HG03280 (cell line): Measurements from ENCODE around the gene SLC22A3.
"Not testable (repeated sequence)": the region's sequence is repeated elsewhere in the genome, so short reads cannot be mapped to it uniquely, and the experiment has no call there.

Experiments
- ATAC-seq: cut with Tn5 transposase; IDR thresholded peaks from one replicate; pipeline ENCODE4 v1.9.1; 2021; ENCODE audit warnings: mild to moderate bottlenecking, moderate library complexity; ENCODE audit not compliant: unreplicated experiment

The SLC22A3 gene

DNA sequence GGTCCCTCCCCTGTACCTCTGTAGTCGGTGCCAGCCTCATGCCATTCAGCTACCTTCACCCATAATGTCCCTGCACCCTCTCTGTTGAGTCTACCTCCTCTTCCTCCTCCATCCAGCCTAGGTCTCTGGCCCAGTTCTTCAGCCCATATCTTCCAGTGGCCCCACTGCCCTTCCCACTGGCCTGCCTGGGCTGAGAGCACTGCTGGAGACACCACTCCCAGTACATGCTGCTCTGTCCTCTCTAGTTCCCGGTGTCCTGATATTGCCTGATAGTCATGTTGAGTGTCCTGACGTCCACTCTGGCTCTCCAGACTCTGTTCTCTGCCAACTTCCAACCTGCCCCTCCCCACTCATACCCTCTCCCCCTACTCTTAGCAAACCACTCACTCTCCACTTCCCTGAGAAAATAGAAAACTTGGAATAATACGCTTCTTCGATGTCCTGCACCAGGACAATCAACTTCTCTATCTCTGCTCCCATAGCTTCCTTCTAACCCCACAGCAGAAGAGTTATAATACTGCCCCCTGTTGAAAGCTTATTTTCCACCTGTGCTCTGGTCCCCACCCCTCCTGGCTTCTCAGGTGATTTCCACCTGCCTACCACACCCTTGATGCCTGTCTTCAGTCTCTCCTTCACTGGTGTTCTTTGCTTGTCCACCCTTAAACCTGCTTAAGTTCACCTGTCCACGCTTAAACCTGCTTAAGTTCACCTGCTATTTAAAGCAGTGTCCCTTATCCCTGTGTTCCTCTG is 19.8 kb downstream of the SLC22A3 start:
- no peak for ATAC-seq

GRCh38 chr6:160368670-160369069 is 20.5 kb downstream of the SLC22A3 start:
- no peak for ATAC-seq

DNA sequence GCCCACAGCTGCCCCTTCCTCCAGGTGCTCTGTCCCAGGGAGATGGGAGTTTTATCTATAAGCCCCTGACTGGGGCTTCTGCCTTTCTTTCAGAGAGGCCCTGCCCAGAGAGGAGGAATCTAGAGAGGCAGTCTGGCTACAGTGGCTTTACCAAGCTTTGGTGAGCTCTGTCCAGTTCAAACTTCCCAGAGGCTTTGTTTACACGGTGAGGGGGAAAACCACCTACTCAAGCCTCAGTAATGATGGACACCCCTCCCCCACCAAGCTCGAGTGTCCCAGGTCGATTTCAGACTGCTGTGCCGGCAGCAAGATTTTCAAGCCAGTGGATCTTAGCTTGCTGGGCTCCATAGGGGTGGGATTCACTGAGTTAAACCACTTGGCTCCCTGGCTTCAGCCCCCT is 25.4 kb downstream of the SLC22A3 start:
- not testable (repeated sequence) for ATAC-seq

DNA sequence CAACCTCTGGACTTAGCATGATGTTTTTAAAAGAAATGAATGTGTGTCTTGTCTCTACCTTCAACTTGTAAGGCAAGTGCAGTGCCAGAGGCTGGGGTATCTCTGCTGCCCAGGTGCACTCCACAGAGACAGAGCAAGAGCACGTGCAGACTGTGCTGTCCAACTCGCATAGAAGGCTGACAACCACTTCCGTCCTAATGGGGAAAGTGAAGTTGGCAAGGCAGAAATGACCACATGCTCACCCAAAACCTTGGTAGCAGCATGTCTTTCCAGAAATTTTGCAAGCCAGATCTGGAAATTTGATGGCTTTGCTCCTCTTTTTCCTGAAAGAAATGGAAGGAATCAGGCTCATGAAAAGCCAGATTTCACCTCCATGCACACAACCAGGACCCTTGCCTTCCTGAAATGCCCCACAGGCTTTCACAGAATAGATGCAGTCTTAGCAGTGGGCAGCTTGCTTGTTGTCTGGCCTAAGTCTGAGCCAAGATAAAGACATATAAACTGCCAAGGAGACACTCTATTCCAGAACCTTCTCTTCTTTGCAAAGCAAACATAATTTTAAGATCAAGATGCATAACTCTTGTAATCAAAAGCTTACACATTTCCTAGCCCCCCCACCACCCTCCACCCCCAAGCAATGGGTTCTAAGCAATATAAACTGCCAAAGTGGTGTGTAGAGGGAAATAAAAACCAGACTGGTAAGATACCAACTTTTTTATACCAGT is 26.8 kb downstream of the SLC22A3 start:
- no peak for ATAC-seq

- ATAC-seq: no peak
Observed at GRCh38 chr6:160375561-160375949, 27.4 kb downstream of the SLC22A3 start.

DNA sequence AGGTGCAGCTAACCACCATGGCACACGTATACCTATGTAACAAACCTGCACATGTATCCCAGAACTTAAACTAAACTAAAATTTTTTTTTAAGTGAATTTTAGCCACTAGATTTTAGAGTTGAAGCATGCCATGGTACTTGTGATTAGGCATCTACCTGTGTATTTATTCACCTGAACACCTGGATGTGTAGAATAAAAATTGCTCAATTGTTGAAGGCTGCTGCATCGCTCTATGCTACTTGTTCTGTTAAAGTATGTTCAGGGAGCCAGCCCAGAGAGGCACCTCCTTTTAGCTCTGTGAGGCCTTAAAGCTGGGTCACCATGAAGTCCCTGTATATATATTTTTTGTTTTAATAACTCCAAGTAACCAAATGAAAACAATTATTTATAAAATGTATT is 28.3 kb downstream of the SLC22A3 start:
- ATAC-seq: no peak

- ATAC-seq: no peak
Observed at GRCh38 chr6:160378218-160378617, 30.0 kb downstream of the SLC22A3 start.

- no peak for ATAC-seq
Observed at GRCh38 chr6:160378882-160379281, 30.7 kb downstream of the SLC22A3 start.

- ATAC-seq: no peak
Observed at GRCh38 chr6:160379466-160379865, 31.3 kb downstream of the SLC22A3 start.

- no peak for ATAC-seq
Observed at GRCh38 chr6:160382946-160383345, 34.8 kb downstream of the SLC22A3 start.

DNA sequence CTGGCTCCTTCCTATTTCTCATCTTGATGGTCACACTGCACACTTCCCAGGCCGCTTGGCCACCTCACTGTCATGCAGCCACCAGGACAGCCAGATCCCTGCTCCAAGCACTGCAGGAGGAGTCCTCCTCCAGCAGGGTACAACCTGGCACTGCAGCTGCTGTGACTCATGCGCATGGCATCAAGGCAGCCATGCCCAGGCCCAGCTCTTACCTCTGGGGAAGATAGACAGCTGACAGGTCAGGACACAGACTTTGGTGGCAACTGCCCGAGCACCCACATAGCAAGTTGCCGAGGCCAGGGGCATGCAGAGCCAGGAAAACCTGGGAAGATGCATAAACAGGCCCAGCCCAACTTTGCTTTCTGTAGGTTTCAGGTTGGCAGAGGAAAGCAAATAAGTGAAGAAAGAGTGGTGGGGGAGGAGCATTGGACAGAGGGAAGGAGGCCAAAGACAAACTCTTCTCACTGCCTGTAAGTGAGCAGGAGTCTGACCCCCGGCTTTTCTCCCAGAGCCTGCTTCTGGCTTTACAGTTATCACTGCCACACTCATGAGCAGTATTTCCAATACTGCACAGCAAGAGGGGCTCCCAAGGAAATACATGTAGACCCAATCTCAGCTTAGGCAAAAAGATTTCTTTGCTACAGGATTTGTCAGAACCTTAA is 38.8 kb downstream of the SLC22A3 start:
- ATAC-seq: no peak

DNA sequence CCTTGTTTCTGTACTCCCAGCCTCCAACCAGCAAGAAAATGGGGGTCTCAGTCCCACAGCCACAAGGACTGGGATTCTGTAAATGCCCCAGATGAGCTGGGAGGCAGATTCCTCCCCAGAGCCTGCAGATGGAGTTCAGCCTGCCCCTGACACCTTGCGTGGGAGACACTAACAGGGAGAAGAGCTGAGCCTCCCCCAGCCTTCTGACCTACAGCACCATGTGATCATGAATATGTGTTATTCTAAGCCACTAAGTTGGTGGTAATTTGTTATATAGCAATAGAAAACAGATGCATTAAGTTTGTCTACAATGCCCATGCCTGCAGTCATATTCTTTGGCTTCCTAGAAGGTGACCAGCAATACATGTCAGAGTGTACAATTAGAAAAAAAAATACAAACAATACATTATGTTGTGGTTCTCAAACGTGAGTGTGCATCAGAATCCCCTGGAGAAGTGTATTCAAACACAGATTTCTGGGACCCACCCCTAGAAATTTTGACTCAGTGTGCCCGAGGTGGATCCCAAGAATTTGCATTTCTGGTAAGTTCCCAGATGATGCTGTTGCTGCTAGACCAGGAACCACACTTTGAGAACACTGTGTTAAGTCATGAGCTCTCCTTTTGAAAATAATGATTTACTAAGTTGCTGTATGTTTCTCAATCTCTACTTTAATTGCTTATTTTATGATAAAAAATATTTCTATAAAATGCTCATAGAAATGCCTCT is 39.9 kb downstream of the SLC22A3 start:
- ATAC-seq: no peak

- no peak for ATAC-seq
Observed at GRCh38 chr6:160388922-160389321, 40.7 kb downstream of the SLC22A3 start.

GRCh38 chr6:160391419-160392116 is 43.4 kb downstream of the SLC22A3 start:
- no peak for ATAC-seq

- not testable (repeated sequence) for ATAC-seq
Observed at GRCh38 chr6:160393442-160393841, 45.3 kb downstream of the SLC22A3 start.

DNA sequence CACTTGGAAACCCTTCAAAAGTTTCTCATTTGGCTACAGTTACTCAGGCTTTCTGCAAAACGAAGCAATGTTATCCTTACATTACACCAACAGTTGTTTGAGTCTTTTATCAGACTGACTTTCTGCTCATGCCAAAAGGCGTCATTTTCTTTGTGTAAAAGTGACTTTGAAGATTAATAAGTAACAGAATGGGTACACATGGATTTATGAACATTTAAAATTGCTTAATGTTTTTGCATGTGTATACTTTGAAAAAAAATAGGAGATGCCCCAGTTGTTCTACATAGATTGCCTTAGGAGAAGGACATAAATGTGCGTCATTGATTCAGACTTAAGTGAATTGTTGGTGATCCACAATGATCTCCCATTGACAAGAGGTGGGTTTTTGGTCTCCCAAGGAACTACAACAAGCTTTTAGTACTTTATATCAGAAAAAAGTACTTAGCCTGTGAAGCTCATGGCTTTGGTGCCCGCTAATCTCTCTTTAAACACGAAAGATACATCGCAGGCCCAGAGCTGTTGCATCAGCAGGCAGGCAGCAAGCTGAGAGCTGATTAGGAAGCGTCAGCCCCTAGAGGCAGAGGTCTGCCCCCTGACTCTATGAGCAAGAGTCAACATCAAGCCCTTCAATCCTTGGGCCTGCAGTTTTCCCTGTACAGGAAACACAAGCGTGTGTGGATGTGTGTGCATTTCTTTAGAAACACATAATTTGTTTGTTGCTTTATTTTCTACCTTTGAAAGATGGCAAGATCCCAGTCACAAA is 45.9 kb downstream of the SLC22A3 start:
- ATAC-seq: no peak

DNA sequence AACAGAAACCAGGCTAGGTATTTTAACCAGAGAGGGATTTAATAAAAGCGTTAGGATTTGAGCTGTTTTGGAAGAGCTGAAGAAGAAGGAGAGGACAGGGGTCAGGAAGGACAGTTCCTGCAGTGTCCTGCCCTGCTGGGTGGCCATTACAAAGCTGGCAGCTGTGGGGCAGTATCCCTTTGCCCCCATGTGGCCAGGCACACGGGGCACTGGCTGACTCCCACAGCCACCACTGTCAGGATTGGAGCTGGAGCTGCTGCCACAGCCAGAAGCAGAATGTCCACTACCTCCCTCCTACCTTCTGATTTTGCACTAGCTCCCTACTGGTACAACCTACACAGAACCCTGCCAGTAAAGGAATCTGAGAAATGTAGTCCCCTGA is 46.5 kb downstream of the SLC22A3 start:
- ATAC-seq: no peak

DNA sequence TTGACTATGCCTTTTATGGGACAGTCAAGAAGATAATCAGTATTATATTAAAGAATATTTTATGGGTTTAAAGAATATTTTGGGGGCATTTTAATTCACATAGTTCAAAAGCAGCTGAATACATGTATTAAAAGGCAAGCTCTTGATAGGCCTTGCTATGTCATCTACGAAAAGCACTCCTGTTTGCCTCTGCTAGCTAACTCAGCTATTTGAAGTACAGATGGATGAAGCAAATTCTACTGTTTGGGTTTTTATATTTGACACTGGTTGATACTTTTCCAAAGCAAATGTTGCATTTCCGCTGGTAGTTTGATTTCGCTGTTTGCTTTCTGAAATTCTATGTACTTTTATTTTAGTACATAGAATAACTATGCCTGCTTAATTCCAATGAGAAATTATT is 47.0 kb downstream of the SLC22A3 start:
- ATAC-seq: no peak

DNA sequence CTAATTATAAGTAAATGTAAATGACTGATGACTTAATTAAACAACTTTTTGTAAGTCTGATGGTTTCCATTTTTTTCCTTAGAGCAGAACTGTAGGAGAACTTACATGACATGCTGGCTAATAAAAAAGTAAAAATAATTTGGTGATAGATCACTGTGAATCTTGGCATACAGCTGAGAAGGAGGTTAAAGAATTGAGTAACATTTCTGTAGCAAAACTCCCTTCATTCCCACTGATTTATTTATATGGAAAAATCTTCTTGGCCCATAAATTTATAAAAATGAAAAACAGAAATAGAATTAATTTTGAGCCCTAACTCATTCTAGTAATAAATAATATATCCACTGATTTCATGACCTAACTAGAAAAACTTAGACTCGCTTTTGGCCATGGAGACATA is 48.1 kb downstream of the SLC22A3 start:
- ATAC-seq: no peak

GRCh38 chr6:160398674-160399271 is 50.6 kb downstream of the SLC22A3 start:
- ATAC-seq: peak; percentile 96
